Vagina (tissue), 2 donors: ENCODE results near the gene EZR.

ENCODE experiments used
- CTCF ChIP-seq, 3 experiments: fragments of 450-650 bp in 2 of 3; fragments of 200-600 bp in 1 of 3; sonication (generic) in 1 of 3; IDR thresholded peaks; one replicate each; pipeline ENCODE4 v1.5.1; 2017 to 2019; ENCODE audit warnings: antibody characterized with exemption in 3 of 3, mild to moderate bottlenecking in 2 of 3, moderate library complexity in 2 of 3
- POLR2A ChIP-seq, 2 donors: fragments of 450-650 bp; IDR thresholded peaks; one replicate each; pipeline ENCODE4 v1.6.1; 2017; ENCODE audit warnings: antibody characterized with exemption in 2 of 2, mild to moderate bottlenecking in 2 of 2, moderate library complexity in 2 of 2
- POLR2AphosphoS5 ChIP-seq, 2 donors: sonication (generic); formaldehyde crosslinking; IDR thresholded peaks; one replicate each; pipeline ENCODE4 v1.9.0; 2017; ENCODE audit warnings: antibody characterized with exemption in 2 of 2, mild to moderate bottlenecking in 2 of 2, low read depth in 1 of 2; ENCODE audit not compliant: insufficient read depth in 1 of 2

DNA sequence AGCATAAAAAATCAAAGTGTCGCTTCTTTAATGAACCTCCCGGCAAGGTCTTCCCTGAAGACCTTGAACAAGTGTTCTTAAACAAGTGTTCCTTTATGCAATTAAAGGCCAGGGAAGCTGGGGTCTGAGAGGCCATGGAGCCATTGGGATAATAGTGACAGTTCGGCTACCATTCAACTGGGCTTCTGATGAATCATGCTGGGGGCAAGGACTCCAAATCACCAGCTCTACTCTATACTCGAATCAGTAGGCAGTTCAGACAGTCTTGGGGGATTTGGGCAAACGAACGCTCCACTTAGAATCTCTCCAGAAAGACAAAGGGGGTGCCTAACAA is 34.7 kb upstream of the EZR start:
- TF ChIP-seq CTCF (IDR thresholded peaks at IDR 0.05) = no peak
- TF ChIP-seq POLR2AphosphoS5 (IDR thresholded peaks at IDR 0.05; ENCODE audit: insufficient read depth in 1 of 2, low read depth in 1 of 2) = no peak
- no peak for TF ChIP-seq POLR2A (IDR thresholded peaks at IDR 0.05)
